ENCODE results near the gene NF2.

The NF2 gene

GRCh38 chr22:29695129-29695926 is 91.9 kb downstream of the NF2 start:
- TF ChIP-seq TAF1 (IDR thresholded peaks at IDR 0.05; ENCODE audit: low read depth, low read length) (no peak), POLR2A (IDR thresholded peaks at IDR 0.05; ENCODE audit: low read depth, low read length) (no peak), PAX5 (IDR thresholded peaks at IDR 0.05; ENCODE audit: insufficient read depth, low read length, severe bottlenecking) (no peak), SPI1 (IDR thresholded peaks at IDR 0.05; ENCODE audit: low read depth, low read length) (no peak), POU2F2 (IDR thresholded peaks at IDR 0.05; ENCODE audit: low read depth, low read length) (no peak), POLR2AphosphoS5 (IDR thresholded peaks at IDR 0.05; ENCODE audit: low read depth, low read length) (no peak)
- no peak for DNase-seq (ENCODE audit: insufficient read length, low spot score)
- FAIRE-seq = no peak

- no peak for TF ChIP-seq PAX5 (IDR thresholded peaks at IDR 0.05; ENCODE audit: insufficient read depth, low read length, severe bottlenecking)
- no peak for TF ChIP-seq POLR2AphosphoS5 (IDR thresholded peaks at IDR 0.05; ENCODE audit: low read depth, low read length)
- DNase-seq (ENCODE audit: insufficient read length, low spot score) (no peak), FAIRE-seq (no peak)
These were observed 94.6 kb downstream of the NF2 start for GRCh38 chr22:29697853-29698598.

GRCh38 chr22:29700206-29700899 is 96.9 kb downstream of the NF2 start:
- DNase-seq (ENCODE audit: insufficient read length, low spot score) (no peak), FAIRE-seq (no peak)
- TF ChIP-seq POLR2AphosphoS5 (IDR thresholded peaks at IDR 0.05; ENCODE audit: low read depth, low read length) = no peak
- TF ChIP-seq TAF1 (IDR thresholded peaks at IDR 0.05; ENCODE audit: low read depth, low read length) = no peak
- no peak for TF ChIP-seq PAX5 (IDR thresholded peaks at IDR 0.05; ENCODE audit: insufficient read depth, low read length, severe bottlenecking)
- TF ChIP-seq SPI1 (IDR thresholded peaks at IDR 0.05; ENCODE audit: low read depth, low read length) = no peak
- TF ChIP-seq POU2F2 (IDR thresholded peaks at IDR 0.05; ENCODE audit: low read depth, low read length) = no peak
- TF ChIP-seq POLR2A (IDR thresholded peaks at IDR 0.05; ENCODE audit: low read depth, low read length) = no peak

GRCh38 chr22:29700900-29701154 is 97.4 kb downstream of the NF2 start:
- DNase-seq (ENCODE audit: insufficient read length, low spot score) = no peak

GRCh38 chr22:29701155-29701999 is 97.9 kb downstream of the NF2 start:
- no peak for FAIRE-seq
- TF ChIP-seq PAX5 (IDR thresholded peaks at IDR 0.05; ENCODE audit: insufficient read depth, low read length, severe bottlenecking) (no peak), SPI1 (IDR thresholded peaks at IDR 0.05; ENCODE audit: low read depth, low read length) (no peak)
- no peak for DNase-seq (ENCODE audit: insufficient read length, low spot score)

More at GRCh38 chr22:29700900-29701154, 97.4 kb downstream of the NF2 start:
- no peak for FAIRE-seq
- TF ChIP-seq POU2F2 (IDR thresholded peaks at IDR 0.05; ENCODE audit: low read depth, low read length) (no peak), TAF1 (IDR thresholded peaks at IDR 0.05; ENCODE audit: low read depth, low read length) (no peak), POLR2AphosphoS5 (IDR thresholded peaks at IDR 0.05; ENCODE audit: low read depth, low read length) (no peak), PAX5 (IDR thresholded peaks at IDR 0.05; ENCODE audit: insufficient read depth, low read length, severe bottlenecking) (no peak), SPI1 (IDR thresholded peaks at IDR 0.05; ENCODE audit: low read depth, low read length) (no peak), POLR2A (IDR thresholded peaks at IDR 0.05; ENCODE audit: low read depth, low read length) (no peak)

GRCh38 chr22:29702000-29702930 is 98.8 kb downstream of the NF2 start:
- DNase-seq (ENCODE audit: insufficient read length, low spot score) = no peak
- TF ChIP-seq POU2F2 (IDR thresholded peaks at IDR 0.05; ENCODE audit: low read depth, low read length) = no peak
- no peak for TF ChIP-seq PAX5 (IDR thresholded peaks at IDR 0.05; ENCODE audit: insufficient read depth, low read length, severe bottlenecking)
- no peak for TF ChIP-seq SPI1 (IDR thresholded peaks at IDR 0.05; ENCODE audit: low read depth, low read length)
- TF ChIP-seq POLR2AphosphoS5 (IDR thresholded peaks at IDR 0.05; ENCODE audit: low read depth, low read length) = no peak
- TF ChIP-seq POLR2A (IDR thresholded peaks at IDR 0.05; ENCODE audit: low read depth, low read length) = no peak
- TF ChIP-seq TAF1 (IDR thresholded peaks at IDR 0.05; ENCODE audit: low read depth, low read length) = no peak
- FAIRE-seq = no peak

- no peak for TF ChIP-seq POLR2AphosphoS5 (IDR thresholded peaks at IDR 0.05; ENCODE audit: low read depth, low read length)
- TF ChIP-seq PAX5 (IDR thresholded peaks at IDR 0.05; ENCODE audit: insufficient read depth, low read length, severe bottlenecking) = no peak
- TF ChIP-seq POLR2A (IDR thresholded peaks at IDR 0.05; ENCODE audit: low read depth, low read length) = no peak
- TF ChIP-seq TAF1 (IDR thresholded peaks at IDR 0.05; ENCODE audit: low read depth, low read length) = no peak
- TF ChIP-seq POU2F2 (IDR thresholded peaks at IDR 0.05; ENCODE audit: low read depth, low read length) = no peak
- no peak for TF ChIP-seq SPI1 (IDR thresholded peaks at IDR 0.05; ENCODE audit: low read depth, low read length)
- no peak for DNase-seq (ENCODE audit: insufficient read length, low spot score)
- no peak for FAIRE-seq
These were observed 99.6 kb downstream of the NF2 start for GRCh38 chr22:29702931-29703501.

- TF ChIP-seq TAF1 (IDR thresholded peaks at IDR 0.05; ENCODE audit: low read depth, low read length) (no peak), POLR2AphosphoS5 (IDR thresholded peaks at IDR 0.05; ENCODE audit: low read depth, low read length) (no peak), PAX5 (IDR thresholded peaks at IDR 0.05; ENCODE audit: insufficient read depth, low read length, severe bottlenecking) (no peak), POLR2A (IDR thresholded peaks at IDR 0.05; ENCODE audit: low read depth, low read length) (no peak), POU2F2 (IDR thresholded peaks at IDR 0.05; ENCODE audit: low read depth, low read length) (no peak)
- no peak for FAIRE-seq
- DNase-seq (ENCODE audit: insufficient read length, low spot score) = no peak
These were observed 100.2 kb downstream of the NF2 start for GRCh38 chr22:29703569-29704195.
